HG03520 (cell line): ENCODE measurements around the gene SLC5A4.
"Not testable (repeated sequence)": the region's sequence is repeated elsewhere in the genome, so short reads cannot be mapped to it uniquely, and the experiment has no call there.

Source experiments
- ATAC-seq: cut with Tn5 transposase; IDR thresholded peaks from one replicate; pipeline ENCODE4 v1.9.1; 2021; ENCODE audit warnings: mild to moderate bottlenecking, moderate library complexity; ENCODE audit not compliant: unreplicated experiment

The SLC5A4 gene

GRCh38 chr22:32255217-32255616 is at the start of gene SLC5A4:
SLC5A4 (minus strand) TSS chr22:32255347; CDS start chr22:32255329, 18 bp downstream.
- ATAC-seq, result no peak

GRCh38 chr22:32293921-32294320 is 38.8 kb upstream of the SLC5A4 start:
- ATAC-seq, result not testable (repeated sequence)

GRCh38 chr22:32286290-32286840 is 31.2 kb upstream of the SLC5A4 start:
- no peak for ATAC-seq

- ATAC-seq, result no peak
Measured at GRCh38 chr22:32281072-32281471, 25.9 kb upstream of the SLC5A4 start.

- ATAC-seq, result not testable (repeated sequence)
Measured at GRCh38 chr22:32275353-32275752, 20.2 kb upstream of the SLC5A4 start.

GRCh38 chr22:32271389-32271788 is 16.2 kb upstream of the SLC5A4 start:
- ATAC-seq, result no peak

GRCh38 chr22:32270641-32271369 is 15.7 kb upstream of the SLC5A4 start:
- ATAC-seq, result no peak

- ATAC-seq, result no peak
Measured at GRCh38 chr22:32269316-32269715, 14.2 kb upstream of the SLC5A4 start.

GRCh38 chr22:32267011-32267410 is 11.9 kb upstream of the SLC5A4 start:
- ATAC-seq, result no peak

- ATAC-seq, result no peak
Measured at GRCh38 chr22:32265882-32266767, 11.0 kb upstream of the SLC5A4 start.

GRCh38 chr22:32263678-32264077 is 8.5 kb upstream of the SLC5A4 start:
- not testable (repeated sequence) for ATAC-seq

- ATAC-seq, result no peak
Measured at GRCh38 chr22:32261306-32261705, 6.2 kb upstream of the SLC5A4 start.

- ATAC-seq, result no peak
Measured at GRCh38 chr22:32258791-32259190, 3.6 kb upstream of the SLC5A4 start.

GRCh38 chr22:32255726-32256125 is 579 bp upstream of the SLC5A4 start:
- ATAC-seq, result no peak

- ATAC-seq, result no peak
Measured at GRCh38 chr22:32249231-32249630, 5.9 kb downstream of the SLC5A4 start.

GRCh38 chr22:32248276-32248675 is 6.9 kb downstream of the SLC5A4 start:
- no peak for ATAC-seq

- no peak for ATAC-seq
Measured at GRCh38 chr22:32246166-32246565, 9.0 kb downstream of the SLC5A4 start.

- no peak for ATAC-seq
Measured at GRCh38 chr22:32245042-32245441, 10.1 kb downstream of the SLC5A4 start.

GRCh38 chr22:32244547-32244946 is 10.6 kb downstream of the SLC5A4 start:
- ATAC-seq, result no peak

GRCh38 chr22:32240461-32240860 is 14.7 kb downstream of the SLC5A4 start:
- ATAC-seq, result no peak

GRCh38 chr22:32237906-32238305 is 17.2 kb downstream of the SLC5A4 start:
- ATAC-seq, result no peak

GRCh38 chr22:32236970-32237369 is 18.2 kb downstream of the SLC5A4 start:
- no peak for ATAC-seq
